Stimulated activated CD4-positive, alpha-beta T cell treated with anti-CD3 and anti-CD28 coated beads, Interleukin-12 subunit alpha, Interleukin-12 subunit beta, amount 100 ng/mL, for 24 hours (primary cell): Measurements from ENCODE around the gene STAT3.
"Not testable (repeated sequence)": the region's sequence is repeated elsewhere in the genome, so short reads cannot be mapped to it uniquely, and the experiment has no call there.

Source experiments
- DNase-seq, 2 experiments: peaks; one replicate each; pipeline ENCODE4 v3.0.0-alpha.2; 2020; ENCODE audit warnings: low read depth in 2 of 2

The STAT3 gene

GRCh38 chr17:42277342-42277712 lies 110.9 kb downstream of the STAT3 start:
- no peak for DNase-seq

- peak in 1 of 2 experiments; percentile 20 for DNase-seq
Observed at GRCh38 chr17:42276609-42277341, 111.5 kb downstream of the STAT3 start.

GRCh38 chr17:42276359-42276608 lies 112.0 kb downstream of the STAT3 start, which contains the start of gene STAT5B:
TSS of gene STAT5B (minus strand) at chr17:42276391. CDS start at chr17:42232127, 44,264 bp downstream.
- peak in 1 of 2 experiments; percentile 32 for DNase-seq

- no peak for DNase-seq
Observed at GRCh38 chr17:42275527-42276358, 112.5 kb downstream of the STAT3 start.

GRCh38 chr17:42274812-42275526 lies 113.3 kb downstream of the STAT3 start:
- no peak for DNase-seq

- DNase-seq = no peak
Observed at GRCh38 chr17:42274253-42274542, 114.0 kb downstream of the STAT3 start.

- DNase-seq = no peak
Observed at GRCh38 chr17:42273474-42274252, 114.6 kb downstream of the STAT3 start.

- DNase-seq = no peak
Observed at GRCh38 chr17:42272162-42272907, 115.9 kb downstream of the STAT3 start.

GRCh38 chr17:42271779-42272035 lies 116.5 kb downstream of the STAT3 start:
- no peak for DNase-seq

- DNase-seq = no peak
Observed at GRCh38 chr17:42271006-42271778, 117.0 kb downstream of the STAT3 start.

GRCh38 chr17:42270596-42270995 lies 117.6 kb downstream of the STAT3 start:
- no peak for DNase-seq

GRCh38 chr17:42270170-42270535 lies 118.1 kb downstream of the STAT3 start:
- no peak for DNase-seq

GRCh38 chr17:42268236-42268635 lies 120.0 kb downstream of the STAT3 start:
- no peak for DNase-seq

GRCh38 chr17:42266918-42267766 lies 121.1 kb downstream of the STAT3 start:
- DNase-seq = no peak

GRCh38 chr17:42266462-42266861 lies 121.8 kb downstream of the STAT3 start:
- DNase-seq = no peak

- not testable (repeated sequence) for DNase-seq
Observed at GRCh38 chr17:42264366-42264765, 123.9 kb downstream of the STAT3 start.
